ENCODE measurements around the gene USO1.
A peak's percentile ranks its signal among the peaks of the same experiment; 100 is the strongest.

Gene USO1

DNA sequence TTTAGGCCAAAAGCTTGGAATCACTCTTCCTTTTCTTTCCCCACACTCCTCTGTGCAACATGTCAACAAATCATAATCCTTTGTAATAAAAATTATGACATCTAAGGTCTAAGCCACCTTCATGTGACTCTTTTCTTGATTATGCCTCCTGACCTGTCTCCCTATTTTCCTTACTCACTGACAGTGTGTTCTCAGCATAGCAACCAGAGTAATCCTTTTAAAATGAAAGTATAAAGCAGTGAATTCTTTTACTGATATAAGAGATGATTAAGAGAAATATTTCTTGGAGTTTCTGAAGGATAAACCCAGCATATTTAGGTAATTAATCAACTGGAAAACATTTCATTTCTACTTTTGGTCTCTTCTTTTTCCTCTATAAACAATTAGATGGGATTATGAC is 44.7 kb downstream of the USO1 start:
- DNase-seq (ENCODE audit: low read depth) = peak; percentile 73

DNA sequence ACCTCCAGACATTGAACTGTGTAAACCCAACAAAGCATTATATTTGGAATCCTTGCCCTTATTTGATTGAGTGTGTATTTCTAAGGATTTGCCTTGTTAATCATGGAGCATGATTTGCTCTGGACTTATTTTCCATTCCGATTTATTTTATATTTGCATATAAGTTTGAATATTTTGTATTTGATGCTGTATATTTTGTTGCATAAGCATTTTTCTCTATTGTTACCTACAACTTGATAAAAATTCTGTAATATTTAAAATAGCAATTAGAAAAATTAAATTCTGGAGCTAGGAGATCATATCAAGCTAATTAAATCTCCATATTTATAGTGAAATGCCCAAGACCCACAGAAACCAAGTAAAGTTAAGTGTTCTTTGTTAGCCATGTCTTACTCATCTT is 47.2 kb downstream of the USO1 start:
- DNase-seq (ENCODE audit: low read depth) = no peak

DNA sequence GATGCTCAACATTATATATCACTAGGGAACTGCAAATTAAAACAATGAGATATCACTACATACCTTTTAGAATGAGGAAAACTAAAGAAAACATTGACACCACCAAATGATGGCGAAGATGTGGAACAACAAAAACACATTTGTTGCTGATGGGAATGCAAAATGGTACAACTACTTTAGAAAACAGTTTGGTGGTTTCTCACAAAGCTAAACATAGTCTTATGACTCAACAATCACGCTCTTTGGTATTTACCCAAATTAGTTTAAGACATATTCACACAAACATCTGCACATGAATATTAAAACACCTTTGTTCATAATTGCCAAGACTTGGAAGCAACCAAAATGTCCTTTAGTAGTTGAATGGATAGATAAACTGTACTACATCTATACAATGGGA is 53.2 kb downstream of the USO1 start:
- no peak for DNase-seq (ENCODE audit: low read depth)

DNA sequence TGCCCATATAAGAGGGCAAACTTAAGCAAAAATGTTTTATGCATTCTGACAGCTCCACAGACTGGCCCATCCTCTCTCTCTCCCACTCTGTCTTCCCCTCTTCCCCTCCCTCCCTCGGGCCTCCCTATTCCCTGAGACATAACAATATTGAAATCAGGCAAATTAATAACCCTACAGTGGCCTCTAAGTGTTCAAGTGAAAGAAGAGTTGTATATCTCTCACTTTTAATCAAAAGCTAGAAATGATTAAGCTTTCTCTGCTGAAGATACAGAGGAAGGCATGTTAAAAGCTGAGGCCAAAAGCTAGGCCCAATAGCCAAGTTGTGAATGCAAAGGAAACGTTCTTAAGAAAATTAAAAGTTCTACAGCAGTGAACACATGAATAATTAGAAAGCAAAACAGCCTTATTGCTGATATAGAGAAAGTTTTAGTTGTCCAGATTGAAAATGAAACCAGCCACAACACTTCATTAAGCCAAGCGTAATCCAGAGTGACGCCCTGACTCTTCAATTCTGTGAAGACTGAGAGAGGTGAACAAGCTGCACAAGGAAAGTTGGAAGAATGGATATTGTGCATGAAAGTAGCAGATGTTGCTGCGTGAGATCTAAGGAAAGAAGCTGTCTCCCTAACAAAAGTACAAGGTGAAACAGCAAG is 54.9 kb downstream of the USO1 start:
- DNase-seq (ENCODE audit: low read depth) = no peak

DNA sequence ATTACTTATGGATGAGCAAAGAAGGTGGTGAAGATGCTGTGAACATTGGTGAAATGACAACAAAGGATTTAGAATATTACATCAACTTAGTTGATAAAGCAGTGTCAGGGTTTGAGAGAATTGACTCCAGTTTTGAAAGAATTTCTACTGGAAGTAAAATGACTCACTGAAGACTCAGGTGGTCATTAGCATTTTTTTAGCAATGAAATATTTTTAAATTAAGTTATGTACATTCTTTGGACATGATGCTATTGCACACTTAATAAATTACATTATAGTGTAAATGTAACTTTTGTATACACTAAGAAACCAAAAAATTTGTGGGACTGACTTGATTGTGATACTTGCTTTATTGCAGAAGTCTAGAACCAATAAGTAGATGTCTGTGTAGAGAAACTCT is 56.9 kb downstream of the USO1 start:
- DNase-seq (ENCODE audit: low read depth) = peak; percentile 22

DNA sequence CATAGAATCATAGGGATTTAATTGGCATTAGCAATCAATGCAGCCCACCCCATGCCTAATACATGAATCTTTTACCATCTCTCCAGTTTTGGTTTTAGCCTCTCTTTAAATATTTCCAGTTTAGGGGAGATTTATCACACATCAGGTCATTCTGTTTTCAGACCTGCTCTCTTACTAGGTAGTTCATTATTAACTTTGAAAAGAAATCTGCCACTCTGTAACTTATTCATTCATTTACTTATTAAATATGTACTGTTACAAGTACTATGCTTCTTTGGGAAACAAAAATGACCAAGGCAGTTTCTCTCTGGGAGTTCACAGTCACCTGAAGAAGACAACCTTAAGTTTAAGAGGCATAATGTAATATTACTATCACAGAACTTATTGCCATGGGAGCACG is 62.1 kb downstream of the USO1 start:
- DNase-seq (ENCODE audit: low read depth) = no peak

DNA sequence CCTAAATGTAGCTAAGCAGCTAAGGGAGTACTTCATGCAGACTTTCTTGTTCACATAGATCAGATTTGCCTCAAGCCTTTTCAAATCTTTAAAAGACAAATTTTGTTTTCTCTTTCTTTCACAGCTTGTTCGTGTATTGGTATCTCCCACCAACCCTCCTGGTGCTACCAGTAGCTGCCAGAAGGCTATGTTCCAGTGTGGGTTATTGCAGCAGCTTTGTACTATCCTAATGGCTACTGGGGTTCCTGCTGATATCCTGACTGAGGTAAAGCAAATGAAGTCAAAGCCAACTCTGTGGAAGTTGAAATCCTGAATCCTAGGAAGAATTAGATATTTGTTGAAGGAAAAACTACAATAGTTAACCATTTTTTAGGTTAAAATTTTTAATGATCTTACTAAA is 62.6 kb downstream of the USO1 start:
- no peak for DNase-seq (ENCODE audit: low read depth)

DNA sequence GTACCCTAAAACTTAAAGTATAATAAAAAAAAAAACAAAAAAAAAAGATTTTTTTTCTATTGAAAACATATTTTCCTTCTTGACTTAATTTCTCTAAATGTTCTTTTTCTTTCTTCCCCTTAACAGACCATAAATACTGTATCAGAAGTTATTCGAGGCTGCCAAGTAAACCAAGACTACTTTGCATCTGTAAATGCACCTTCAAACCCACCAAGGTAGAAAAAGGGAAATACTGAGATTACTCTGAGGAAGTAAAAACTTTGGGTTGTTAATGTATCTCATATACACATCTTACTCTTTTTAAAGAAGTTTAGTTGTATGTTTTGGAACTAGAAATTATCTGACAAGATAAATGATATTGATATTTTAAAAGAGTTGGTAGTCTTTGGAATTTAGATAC is 65.6 kb downstream of the USO1 start:
- no peak for DNase-seq (ENCODE audit: low read depth)

DNA sequence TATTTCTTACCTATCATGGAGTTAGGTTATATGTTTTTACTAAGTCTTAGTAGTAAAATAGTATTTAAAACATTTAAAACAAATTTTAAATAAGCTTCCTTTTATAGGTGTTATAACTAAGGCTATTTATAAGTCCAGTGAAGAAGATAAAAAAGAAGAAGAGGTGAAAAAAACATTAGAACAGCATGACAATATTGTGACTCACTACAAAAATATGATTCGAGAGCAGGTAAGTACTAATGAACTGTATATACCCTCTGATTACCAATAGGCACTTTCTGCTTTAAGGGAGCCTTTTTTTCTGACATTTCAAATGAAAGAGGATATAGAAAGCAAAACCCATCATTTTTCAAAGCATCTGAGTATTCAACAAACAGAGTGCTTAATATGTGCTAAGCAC is 76.6 kb downstream of the USO1 start:
- DNase-seq (ENCODE audit: low read depth) = peak; percentile 52

DNA sequence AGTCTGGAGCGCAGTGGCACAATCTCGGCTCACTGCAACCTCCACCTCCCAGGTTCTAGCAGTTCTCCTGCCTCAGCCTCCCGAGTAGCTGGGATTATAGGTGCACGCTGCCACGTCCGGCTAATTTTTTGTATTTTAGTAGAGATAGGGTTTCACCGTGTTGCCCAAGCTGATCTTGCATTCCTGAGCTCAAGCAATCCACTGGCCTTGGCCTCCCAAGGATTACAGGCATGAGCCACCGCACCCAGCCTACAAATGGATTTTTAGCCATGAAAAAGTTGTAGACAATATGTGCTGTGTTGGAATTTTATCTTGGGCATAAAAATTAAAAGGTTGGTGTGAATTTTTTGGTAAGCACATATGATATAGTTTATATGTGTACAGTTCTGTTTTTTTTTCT is 81.7 kb downstream of the USO1 start:
- peak; percentile 21 for DNase-seq (ENCODE audit: low read depth)

DNA sequence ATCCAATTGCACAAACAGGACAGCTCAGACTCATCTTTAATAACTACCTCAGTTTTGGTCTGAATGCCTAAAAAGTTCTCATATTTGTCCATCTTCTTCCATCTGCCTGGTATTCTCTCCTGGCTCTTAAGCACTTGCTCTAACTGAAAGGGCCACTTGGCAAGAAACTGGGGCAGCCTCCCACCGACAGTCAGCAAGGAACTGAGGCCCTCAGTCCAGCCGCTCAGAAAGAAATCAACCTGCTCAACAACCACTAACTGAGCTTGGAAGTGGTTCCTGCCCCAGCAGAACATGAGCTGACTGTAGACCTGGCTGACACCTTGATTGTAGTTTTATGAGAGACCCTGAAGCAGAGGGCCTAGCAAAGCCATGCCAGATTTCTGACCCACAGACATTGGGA is 93.5 kb downstream of the USO1 start:
- DNase-seq (ENCODE audit: low read depth) = no peak

DNA sequence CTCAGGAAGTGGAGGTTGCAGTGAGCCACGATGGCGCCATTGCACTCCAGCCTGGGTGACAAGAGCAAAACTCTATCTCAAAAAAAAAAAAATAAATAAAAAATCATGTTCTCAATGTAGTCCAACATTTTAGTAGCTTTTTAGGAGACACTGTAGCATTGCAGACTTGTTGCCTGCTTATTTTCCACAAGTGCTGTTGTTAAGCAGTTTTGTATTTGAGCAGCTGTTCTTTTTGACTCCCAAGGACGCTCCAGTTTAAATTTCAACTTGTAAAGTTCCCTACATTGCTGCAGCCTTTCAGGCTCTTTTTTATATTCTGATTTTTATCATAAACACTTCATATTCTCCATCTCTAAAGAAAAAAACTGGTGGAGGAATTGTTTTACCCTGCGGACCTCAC is 94.7 kb downstream of the USO1 start:
- DNase-seq (ENCODE audit: low read depth) = no peak

DNA sequence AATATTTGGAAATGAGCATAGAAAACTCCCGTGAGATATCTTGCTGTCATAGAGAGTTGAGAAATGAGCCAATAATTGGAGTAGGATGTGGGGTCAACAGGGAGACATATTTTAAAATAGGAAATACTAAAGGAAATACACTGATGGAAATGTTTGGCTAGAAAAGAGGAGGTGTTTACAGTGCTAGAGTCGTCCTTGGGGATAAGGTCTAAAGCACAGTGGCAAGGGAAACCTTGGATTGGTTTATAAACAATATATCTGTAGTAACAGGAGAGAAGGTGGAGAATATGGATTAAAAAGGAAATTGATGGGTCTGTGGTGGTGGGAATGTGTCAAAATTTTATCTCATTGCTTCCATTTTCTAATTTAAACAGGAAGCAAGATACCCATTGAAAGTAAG is 95.8 kb downstream of the USO1 start:
- DNase-seq (ENCODE audit: low read depth) = no peak

DNA sequence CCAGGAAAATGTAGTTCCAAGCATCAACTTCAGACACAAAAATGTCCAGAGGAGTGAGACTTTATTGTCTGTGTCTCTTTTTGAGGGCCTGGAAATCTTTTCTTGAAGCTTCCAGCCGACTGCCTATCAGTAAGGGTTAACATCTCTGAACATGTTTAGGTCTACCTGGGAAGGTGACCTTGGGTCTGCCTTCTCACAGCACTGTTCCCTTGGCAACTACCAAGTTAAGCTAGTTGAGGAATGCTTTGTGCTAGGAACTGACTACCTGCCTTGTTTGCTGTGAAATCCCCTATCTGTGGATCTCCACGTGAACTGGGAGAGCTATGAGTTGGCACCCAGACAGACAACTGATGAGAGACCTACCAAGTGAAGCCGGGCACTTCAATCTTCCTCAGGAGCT is 96.3 kb downstream of the USO1 start:
- no peak for DNase-seq (ENCODE audit: low read depth)

DNA sequence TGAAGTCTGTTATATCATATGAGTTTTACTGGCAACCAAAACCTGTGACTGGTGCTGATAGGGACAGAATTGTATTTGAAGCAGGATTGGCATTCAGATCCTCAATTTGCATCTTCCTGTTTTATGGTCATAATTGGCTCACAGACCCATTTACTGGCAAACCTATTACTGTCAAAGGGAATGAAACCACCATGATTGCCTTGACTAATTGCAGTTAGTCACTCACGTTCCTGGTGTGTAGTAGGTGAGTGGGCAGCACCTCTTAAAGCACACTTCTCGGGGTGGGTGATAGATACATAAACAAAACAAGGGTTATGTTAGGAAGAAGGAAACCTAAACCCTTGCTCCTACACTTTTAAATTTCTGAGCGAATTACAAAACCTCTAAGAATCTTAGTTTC is 96.8 kb downstream of the USO1 start:
- no peak for DNase-seq (ENCODE audit: low read depth)

DNA sequence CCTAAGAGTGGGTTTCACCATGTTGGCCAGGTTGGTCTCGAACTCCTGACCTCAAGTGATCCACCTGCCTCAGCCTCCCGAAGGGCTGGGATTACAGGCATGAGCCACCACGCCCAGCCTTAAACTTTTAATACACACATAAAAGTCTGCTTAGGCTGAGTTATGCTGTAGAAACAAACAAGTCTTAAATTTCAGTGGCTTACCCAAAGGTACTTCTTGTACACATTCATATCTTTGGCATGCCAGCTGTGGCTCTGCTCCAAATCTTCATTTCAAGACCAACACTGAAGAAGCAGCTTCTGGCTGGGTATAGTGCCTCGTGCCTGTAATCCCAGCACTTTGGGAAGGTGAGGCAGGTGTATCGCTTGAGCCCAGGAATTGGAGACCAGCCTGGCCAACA is 97.6 kb downstream of the USO1 start:
- peak; percentile 62 for DNase-seq (ENCODE audit: low read depth)

DNA sequence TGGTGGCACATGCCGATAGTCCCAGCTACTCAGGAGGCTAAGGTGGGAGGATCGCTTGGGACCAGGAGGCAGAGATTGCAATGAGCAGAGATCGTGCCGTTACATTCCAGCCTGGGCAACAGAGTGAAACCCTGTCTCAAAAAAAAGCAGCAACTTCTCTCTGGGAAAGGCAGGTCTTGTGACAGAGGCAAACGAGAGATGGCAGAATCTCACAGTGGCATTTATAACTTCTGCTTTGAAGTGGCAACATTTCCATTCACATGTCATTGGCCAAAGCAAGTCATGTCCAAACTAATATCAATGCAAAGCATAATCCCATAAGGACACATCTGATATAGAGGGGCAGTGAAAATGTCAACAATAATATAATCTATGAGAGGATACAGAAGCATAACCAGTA is 98.0 kb downstream of the USO1 start:
- DNase-seq (ENCODE audit: low read depth) = no peak

DNA sequence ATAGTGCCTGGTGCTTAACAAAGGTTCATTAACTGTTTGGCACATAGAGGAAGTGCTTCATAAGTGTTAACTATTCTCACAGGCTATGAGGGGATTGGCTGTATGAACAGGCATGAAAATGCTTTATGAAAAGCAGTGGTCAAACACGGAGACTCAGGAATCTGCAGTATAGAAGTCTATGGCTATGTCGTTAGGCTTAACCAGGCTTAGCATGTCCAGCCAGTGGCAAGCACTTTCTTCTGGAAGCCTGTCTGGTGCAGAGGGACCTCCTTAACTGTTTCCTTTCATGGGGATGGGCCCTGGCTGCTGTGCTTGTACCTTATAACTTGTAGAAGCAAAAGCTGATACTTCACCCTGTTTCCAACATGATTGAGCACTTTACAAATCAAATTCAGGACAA is 99.4 kb downstream of the USO1 start:
- DNase-seq (ENCODE audit: low read depth) = no peak

DNA sequence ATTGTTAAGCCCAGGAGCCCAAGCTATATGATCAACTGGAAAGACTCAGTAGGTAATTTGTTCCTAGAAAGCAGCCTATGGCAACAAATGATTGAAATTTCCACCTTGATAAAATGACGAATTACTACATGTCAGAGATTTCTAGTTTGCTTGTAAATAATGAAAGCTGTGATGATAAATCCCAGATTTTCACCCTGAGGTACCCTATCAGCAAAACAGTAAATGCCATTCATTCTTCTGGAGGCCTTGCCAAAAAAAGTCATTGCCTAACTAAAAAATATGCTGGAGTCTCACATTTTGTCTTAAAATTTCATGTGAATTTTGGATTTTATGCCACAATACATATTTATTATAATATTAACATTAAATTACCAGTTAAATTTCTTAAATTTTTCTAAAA is 106.5 kb downstream of the USO1 start:
- peak; percentile 36 for DNase-seq (ENCODE audit: low read depth)

DNA sequence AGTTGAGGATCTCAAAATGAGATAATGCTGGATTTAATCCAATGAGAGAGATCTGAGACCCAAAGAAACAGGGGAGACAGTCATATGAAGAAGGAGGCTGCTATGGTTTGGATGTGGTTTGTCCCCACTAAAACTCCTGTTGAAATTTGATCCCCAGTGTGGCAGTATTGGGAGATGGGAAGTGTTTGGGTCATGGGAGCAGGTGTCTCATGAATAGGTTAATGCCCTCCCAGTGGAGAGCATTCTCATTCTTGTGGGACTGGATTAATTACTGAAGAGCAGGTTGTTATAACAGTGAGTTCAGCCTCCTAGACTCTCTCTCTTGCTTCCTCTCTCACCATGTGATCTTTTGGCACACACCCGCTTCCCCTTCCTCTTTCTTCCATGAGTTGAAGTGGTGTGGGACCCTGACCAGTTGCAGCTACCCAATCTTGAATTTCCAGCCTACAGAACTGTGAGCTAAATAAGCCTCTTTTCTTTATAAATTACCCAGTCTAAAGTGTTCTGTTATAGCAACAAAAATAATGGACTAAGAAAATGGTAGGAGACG is 107.6 kb downstream of the USO1 start:
- DNase-seq (ENCODE audit: low read depth) = no peak

DNA sequence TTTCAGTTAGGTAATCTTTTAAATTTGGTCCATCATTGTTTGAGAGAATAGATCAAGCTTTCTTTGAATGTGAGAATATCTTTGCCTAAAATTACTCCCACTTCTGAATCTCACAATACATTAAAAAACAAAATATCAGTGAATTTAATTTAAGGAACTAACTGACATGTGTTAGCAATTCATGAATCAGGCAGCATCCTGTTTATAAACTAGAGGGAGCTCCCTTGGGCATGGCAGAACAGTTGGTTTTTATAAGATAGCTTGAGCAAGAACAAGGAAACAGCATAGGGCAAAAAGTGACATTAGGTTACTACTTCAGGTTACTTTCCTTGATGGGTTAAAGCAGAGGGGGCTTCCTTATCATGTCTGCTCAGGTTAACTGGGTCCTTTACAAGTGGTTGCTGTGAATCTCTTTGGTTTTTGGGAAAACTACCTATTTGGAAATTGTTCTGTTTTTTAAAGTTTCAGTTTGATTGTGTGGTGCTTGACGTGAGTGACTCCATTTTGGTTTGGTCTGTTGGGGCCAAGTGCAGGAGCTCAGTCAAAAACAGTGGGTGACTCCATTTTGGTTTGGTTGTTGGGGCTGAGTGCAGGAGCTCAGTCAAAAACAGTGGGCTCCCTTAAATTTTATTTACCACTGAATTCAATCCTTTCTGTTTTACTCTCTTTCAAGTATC is 109.9 kb downstream of the USO1 start:
- no peak for DNase-seq (ENCODE audit: low read depth)

DNA sequence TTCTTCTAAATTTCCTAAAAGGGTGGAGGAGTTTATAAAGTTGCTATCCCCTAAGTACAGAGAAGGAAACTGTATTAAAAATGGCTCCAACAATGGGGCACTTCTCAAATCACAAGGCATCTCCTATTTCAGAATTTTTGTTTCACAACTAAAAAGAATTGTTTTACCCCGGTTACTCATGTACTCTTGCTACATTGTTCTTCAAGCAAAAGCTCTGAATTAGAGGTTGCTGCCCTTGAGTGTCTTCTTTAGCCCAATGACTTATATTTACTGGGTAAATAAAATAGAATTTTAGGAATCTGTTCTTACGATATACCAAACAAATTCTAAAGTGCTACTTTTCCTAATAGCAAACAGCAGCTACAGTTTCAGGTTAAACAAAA is 110.4 kb downstream of the USO1 start:
- peak; percentile 54 for DNase-seq (ENCODE audit: low read depth)

DNA sequence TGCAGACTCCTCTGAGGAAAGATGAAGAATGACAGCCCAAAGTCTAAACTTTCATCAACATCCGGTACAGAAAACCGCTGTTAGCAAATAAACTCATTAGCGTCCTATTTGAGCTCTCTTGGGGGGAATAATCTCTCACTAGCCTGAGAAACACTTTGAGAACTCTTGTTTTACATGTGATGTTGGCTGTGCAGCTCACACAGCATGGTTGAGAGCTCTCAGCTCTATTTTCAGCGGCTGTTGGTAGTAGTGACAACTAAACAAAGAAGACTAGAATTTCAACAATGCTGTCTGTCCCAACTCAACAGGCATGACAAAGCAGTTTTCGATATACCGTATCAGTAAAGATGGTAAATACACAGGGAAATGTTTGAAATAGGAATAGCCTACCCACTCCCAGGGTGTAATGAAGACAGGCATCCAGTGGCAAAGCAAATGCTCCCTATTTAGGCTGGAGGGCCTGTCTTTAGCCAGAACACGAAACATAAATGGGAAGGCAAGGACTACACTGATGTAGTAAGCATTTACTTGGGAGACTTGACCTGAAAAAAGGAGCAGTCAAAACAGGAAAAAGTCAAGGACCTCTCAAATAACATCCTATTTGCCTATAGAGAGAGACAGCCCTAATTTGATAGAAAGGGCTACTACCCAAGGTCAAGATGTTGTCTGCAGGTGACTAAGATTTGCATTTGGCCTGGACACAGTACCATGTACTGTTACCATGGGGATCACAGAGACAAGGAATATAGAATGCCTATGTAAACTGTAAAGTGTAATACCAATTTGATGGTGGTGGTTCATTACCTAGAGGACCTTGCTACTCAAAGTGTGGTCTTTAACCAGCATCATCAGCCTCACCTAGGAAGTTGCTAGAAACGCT is 117.5 kb downstream of the USO1 start:
- DNase-seq (ENCODE audit: low read depth) = no peak
